HG03521 (cell line): ENCODE results near the gene MYOF.
"Not testable (repeated sequence)": the region's sequence is repeated elsewhere in the genome, so short reads cannot be mapped to it uniquely, and the experiment has no call there.

Experiments
- ATAC-seq: cut with Tn5 transposase; IDR thresholded peaks from one replicate; pipeline ENCODE4 v1.9.1; 2021; ENCODE audit warnings: mild to moderate bottlenecking, moderate library complexity; ENCODE audit not compliant: unreplicated experiment

Gene MYOF

DNA sequence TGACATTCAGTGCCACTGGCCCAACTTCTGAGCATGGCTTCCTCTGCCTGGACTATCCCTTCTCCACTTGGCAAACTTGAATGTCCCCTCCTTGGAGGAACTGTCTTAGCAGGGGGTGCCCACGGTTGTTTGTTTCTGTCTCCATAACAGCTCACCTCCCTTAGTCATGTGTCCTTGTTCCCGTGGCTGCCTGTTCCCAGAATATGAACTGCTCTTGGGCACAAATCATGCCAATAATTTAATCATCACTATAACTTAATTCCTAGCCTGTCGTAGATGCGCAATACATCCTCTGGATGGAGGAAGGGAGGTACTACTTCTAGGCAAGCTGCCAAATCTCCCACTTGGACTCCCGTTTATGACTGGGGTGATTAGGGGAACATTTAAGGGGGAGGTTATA is 173.1 kb downstream of the MYOF start:
- no peak for ATAC-seq

DNA sequence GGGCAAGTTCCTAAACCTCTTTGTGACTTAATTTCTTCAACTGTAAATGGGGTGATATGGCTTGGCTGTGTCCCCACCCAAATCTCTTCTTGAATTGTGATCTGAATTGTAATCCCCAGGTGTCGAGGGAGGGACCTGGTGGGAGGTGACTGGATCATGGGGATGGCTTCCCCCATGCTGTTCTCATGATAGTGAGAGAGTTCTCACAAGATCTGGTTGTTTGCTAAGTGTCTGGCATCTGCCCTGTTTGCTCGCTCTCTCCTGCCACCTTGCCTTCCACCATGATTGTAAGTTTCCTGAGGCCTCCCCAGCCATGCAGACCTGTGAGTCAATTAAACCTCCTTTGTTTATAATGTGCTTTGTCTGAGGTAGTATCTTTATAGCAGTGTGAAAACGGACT is 177.0 kb downstream of the MYOF start:
- no peak for ATAC-seq

DNA sequence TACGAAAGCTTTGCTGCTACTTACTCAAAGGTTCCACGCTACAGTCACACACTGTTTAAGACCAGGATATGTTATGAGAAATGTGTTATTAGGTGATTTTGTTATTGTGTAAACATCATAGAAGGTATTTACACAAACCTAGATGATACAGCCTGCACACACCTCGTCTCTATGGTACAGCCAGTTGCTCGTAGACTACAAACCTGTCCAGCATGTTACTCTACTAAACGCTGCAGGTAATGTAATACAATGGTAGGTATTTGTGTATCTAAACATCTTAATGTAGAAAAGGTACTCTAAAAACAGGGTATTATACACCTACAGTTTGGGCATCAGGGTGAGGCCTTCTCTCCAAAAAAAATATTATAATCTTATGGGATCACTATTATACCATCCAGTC is 181.2 kb downstream of the MYOF start:
- ATAC-seq: no peak

GRCh38 chr10:93300288-93300917 is 181.7 kb downstream of the MYOF start:
- no peak for ATAC-seq

DNA sequence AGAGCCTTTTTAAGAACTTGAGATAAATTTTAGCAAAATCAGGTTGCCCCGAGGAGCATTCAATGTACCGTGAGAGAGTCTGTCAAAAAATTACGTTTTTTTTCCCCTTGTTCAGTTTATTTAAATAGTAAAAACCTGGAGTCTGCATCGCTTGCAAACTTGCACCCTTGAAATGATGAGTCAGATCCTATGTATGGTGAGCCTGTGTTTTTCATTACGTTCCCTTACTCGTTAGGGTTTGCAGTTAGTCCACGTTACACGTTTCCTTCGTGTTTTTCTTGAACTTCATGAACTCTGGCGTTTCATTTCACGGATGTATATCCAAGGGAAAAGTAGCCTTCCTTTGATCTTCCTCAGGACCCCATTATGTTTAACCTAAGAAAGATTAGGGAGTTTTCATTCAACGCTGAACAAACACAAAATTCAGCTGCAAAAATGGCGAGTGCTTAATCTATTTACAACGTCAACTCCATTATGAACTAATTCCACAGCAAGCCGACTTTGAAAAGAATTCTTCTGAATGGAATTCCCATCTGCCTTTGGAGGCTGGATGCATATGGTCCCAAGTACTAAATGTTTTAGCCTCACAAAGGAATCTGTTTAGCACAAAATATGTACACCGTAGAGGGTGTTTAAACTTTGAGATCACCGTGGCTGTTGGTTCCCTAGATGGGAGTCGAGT is 182.4 kb downstream of the MYOF start:
- ATAC-seq: no peak

DNA sequence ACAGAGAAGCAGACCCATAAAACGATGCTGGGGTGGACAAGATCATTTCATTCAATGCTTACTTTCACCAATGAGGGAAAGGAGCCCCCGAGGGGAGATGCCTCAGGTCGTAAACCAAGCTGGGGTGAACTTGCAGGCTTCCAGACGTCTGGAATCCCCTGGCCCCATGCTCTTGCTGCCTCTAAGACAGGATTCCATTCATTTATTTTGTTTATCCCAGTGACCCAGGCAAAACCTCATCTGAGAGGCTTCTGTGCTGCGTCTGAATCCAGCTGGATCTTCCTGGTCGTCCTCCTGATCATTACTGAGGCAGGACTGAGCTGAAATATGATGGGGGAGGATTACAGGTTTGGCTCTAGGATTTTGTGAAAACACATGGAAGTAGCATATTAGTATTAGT is 182.9 kb downstream of the MYOF start:
- ATAC-seq: no peak

DNA sequence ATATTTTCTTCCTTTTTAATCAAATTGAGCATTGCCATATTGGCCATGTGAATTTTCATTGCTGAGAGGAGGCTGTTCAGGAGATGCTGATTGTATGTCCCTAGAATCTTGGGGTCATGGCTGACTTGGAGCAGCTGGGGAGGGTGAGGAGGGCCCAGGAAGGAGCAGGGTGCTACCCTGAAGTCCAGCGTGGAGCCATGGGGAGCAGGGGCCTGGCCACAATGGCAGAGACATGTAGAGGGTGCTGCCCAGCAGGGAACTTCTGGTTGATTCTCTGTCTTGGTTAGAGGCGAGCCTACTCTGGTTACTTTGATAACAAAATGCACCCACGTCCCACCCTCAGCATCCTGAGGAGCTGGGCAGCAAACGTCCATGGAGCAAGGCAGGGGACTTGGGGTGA is 186.0 kb downstream of the MYOF start:
- ATAC-seq: no peak

DNA sequence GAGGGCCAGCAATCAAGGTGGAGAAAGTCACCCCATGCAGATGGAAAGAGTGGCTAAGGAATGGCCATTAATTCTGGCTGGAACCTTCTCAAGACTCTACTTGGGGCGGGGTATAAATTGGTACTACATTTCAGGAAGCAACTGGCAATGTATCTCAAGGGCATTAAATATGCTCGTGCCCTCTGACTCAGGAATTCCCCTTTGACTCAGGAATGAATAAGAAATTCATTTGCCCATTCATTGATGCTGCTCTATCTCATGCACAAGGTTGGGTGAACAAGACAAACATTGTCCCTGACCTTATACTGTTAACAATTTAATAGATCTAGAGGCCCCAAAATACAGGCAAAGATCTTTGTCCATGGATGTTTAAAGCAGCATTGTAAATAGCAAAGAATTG is 188.1 kb downstream of the MYOF start:
- ATAC-seq: no peak

- no peak for ATAC-seq
Observed at GRCh38 chr10:93290661-93291354, 191.3 kb downstream of the MYOF start.

DNA sequence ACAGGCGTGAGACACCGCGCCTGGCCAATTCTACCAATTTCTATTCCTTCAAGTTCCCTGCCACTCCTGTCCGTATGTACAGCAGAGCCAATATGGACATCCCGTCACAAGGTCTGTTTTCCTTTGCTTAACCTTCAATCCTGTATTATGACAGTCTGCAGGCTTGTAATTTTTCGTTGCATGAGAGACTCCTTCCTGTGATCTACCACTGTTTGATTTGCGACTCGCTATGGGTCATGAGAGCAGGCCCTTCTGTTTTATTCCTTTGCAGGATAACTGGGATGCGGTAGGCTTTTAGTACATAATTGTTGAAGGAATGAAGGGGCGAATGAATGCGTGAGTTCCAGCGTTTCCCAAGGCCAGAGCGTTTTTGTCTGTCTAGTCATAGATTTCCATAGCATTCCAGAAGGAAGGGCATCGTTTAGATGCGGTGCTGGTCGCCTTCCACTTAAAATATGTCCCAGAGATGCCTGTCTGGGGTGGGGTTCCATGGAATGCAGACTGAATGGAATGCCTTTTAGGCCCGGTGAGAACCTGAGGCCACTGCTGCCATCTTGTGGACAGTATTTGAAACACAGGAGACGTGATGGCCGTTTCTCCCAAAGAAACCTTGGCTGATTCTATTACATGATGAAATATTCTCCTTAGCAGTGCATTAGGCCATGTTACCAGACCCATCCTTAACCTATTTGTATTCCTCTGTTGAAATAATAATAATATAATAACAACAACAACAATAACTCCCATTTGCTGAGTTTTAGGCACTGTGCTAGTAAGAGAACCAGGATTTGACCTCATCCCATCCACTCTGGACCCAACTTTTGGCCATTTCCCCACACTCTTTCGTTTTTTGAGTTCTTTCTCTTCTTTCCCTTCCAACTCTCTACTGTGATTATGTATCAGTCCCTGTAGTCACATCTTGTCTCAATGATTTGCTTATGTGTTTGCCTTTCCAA is 193.2 kb downstream of the MYOF start:
- ATAC-seq: no peak

GRCh38 chr10:93287775-93288174 is 194.4 kb downstream of the MYOF start:
- ATAC-seq: no peak

- ATAC-seq: not testable (repeated sequence)
Observed at GRCh38 chr10:93284246-93284645, 197.9 kb downstream of the MYOF start.

- ATAC-seq: no peak
Observed at GRCh38 chr10:93281367-93281720, 200.8 kb downstream of the MYOF start.

GRCh38 chr10:93280699-93281366 is 201.3 kb downstream of the MYOF start:
- no peak for ATAC-seq

GRCh38 chr10:93280121-93280698 is 201.9 kb downstream of the MYOF start:
- ATAC-seq: no peak

DNA sequence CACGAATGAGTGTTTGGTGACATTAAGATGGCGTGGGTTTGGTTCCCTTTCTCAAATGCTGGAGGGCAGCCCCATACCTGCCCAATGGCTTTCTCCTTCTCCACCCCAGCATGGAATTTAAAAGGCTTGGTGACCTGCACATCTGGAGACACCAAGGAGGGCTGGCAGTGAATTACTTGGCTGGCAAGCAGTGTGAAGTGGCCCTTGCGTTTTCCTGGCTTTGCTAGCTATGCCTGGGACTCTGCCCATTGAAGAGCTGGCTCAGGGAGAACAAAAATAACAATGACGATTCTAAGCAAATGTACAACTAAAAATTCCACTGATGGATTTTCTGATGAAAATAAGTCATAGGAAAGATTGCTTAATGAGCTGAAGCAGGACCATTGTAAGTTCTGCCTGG is 204.8 kb downstream of the MYOF start:
- ATAC-seq: no peak

DNA sequence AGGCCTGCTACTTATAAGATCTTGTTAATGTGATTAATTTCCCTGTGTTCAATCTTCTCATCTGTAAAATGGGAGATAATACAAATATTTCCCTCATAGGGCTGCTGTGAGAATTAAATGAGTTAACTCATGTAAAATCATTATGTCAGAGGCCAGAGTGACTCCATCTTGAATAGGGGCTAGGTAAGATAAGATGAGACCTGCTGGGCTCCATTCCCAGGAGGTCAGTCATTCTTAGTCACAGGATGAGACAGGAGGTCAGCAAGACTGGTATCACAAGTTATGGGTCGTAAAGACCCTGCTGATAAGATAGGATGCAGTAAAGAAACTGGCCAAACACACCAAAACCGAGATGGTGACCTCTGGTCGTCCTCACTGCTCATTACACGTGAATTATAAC is 207.7 kb downstream of the MYOF start:
- ATAC-seq: no peak

DNA sequence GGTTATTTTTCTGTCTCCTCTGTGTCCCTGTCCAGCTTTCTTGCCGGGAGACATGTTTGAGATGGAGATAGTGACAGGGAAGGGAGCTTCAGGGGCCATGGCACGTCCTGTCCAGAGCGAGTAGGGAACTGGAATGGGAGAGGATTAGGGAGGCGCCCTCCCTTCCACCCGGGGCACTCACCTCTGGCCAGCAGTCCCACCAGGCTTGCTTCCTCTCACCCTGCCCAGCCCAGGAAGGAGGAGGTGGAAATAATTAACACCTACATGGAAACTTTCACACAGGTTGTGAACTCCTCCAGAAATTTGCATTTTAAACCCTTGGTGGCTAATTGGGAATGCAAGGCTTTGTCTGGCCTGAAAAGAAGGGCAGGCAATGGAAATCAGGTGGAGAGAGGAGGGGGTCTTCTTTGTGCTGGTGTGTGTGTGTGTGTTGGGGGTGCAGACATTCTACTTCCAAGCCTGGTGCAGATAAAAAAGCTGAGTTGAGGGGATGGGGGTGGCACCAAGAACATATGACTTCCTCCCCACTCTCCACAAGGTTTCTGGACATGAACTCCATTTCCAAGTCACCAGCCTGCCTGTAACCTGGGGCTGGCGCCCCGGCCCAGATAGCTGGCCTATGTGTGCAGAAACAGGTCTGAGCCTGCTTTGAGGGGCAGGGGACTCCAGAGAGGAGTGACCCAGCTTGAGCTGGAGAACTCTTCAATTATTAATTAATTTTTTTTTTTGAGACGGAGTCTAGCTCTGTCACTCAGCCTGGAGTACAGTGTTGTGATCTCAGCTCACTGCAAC is 209.1 kb downstream of the MYOF start:
- no peak for ATAC-seq

DNA sequence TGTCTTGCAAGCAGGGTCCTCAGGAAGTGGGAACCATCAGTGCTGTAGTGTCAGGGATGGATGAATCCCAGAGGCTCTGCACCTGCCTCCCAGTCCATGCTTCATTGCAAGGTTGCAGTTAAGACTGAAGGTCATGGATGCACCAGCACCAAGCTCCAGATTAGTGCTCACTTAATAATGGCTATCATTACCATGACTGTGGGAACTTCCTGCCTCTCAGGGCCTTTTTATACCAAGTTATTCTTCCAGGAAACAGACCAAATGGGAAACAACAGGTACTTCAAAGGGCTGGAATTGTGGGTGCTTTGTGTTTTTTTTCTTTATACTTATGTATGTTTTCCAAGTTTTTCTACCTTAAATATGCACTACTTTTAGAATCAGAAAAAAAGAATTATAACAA is 210.8 kb downstream of the MYOF start:
- no peak for ATAC-seq

- ATAC-seq: no peak
Observed at GRCh38 chr10:93269281-93269680, 212.9 kb downstream of the MYOF start.
